Stimulated activated CD8-positive, alpha-beta memory T cell treated with anti-CD3 and anti-CD28 coated beads, Interleukin-15, amount 100 ng/mL, for 24 hours (primary cell): ENCODE data around the gene CIAO3.

Experiments used
- DNase-seq: peaks from one replicate; pipeline ENCODE4 v3.0.0-alpha.2; 2020; ENCODE audit warnings: low read depth

Gene CIAO3

DNA sequence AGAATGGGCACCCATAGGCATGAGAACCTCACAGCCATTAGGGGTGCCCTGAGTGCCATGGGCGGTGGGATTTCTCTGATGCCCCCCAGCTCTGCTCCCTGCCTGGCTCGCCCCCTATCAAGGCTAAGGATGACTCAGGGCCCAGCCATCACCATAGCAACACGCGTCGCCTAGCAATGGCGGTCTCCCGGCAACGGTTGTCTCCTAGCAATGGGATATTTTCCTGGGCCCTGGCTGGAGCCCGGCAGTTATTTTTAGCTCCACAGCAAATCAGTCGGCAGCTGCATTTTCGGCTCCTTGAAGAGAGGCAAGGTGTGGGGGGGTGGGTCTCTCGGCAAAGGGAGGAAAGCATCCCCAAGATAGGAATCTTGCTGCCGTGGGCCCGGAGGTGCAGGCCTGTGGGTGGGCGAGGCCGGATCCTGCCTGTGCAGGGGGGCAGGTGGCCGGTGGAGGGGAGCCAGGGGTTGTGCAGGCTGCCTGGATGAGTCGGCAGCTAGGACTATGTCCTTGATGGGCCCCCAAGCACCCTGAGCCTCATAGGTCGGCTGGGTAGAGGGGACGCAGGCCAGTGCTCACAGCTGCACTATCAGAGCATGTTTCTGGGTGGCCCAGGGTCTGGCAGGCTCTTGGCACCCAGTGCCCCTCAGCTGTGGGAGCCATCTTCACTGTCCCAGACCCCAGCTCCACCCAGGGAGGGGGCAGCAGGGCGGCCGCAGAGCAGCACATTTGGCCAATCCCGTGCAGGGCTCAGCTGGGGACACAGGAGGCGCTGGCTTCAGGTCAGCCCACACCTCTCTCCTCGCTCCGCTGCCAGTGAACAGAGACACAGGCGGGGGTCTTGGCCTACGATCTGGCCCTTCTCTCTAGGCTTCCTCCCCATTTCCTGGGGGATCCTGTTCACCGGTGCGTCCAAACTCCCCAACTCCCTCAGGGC lies 31.0 kb downstream of the CIAO3 start:
- no peak for DNase-seq

DNA sequence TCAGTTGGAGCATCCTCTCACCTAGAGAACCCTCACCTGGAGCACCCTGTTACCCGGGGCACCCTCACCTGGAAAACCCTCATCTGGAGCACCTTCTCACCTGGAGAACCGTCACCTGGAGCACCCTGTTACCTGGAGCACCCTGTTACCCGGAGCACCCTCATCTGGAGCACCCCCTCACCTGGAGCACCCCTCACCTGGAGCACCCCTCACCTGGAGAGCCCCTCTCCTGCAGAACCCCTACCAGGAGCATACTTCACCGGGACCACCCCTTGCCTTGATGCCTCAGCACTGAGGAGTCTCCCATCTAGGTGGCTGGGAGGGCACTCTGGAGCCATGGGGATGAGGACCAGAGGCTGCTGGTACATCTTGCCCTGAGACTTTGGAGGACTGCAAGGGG lies 31.8 kb downstream of the CIAO3 start:
- no peak for DNase-seq

DNA sequence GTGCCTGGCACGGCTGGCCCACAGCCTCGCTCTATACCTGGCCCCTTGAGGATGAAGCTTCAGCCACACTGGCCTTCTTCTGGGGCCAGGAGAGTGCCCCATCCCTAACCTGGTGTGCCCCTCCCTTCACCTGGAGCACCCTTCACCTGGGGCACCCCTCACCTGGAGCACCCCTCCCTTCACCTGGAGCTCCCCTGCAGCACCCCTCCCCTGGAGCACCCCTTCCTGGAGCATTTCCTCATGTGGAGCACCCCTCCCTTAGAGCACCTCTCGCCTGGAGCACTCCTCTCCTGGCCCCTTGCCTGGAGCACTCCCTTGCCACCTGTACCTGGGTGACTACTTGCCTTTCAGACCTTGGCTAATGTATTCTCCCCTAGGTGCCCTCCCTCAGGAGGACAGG lies 32.8 kb downstream of the CIAO3 start:
- DNase-seq = no peak

DNA sequence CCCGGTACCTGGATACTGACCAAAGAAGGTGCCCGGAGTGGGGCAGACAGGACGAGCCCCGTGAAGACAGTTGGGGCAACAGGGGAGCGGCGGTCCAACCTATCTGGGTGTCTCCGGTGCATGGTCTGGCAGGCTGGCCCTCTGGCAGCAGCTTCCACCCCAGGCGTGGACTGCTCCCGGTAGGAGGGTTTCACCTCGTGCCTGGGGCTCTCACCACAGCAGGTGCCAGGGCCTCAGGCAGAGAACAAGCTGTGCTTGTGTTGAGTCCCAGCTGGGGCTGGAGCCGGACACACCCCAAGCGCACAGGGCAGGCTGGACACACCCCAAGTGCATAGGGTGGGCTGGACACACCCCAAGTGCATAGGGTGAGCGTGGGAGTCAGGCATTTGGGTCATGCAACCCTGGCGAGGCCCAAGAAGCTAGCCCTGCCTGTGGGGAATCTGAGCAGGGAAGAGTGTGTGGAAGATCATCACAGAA lies 33.7 kb downstream of the CIAO3 start:
- DNase-seq = no peak

DNA sequence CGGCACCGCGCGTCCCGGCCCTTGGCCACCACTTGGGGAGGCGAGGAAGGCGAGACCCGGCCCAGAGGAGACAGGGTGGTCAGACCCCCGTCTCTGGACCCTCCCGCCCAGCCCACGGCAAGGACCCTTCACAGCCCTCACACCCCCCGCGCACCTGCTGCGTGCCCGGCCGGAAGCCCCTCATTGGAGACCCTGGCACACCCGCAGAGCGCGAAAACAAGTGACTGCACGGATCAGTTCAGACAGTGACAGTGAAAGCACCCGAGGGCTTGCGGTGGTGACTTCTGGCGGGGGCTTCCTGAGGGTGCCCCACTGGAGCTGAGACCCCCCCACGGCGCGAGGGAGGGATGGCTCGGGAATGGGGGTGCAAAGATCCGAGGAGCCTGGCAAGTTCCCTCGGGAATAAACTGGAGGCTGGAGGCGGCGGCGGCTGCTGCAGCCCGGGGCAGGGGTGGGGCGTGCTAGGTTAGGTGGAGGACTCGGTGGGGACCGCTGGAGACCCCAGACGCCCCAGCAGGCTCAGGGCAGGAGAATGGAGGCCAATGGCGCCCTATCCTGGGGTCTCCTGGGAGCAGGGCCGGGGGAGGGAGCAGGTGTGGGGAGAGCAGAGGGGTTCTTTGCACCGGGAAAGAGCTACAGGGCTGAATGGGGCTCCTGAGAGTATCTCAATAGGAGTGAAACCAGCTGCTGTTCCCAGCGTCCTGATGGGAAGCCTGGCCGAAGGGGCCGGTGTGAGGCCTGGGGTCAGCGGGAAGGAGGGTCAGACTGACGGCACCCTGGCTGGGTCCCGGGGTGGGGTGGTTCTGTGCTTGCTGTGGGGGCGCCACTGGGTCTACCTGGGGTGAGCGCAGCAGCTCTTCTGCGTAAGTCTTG lies 34.4 kb downstream of the CIAO3 start:
- DNase-seq = no peak

DNA sequence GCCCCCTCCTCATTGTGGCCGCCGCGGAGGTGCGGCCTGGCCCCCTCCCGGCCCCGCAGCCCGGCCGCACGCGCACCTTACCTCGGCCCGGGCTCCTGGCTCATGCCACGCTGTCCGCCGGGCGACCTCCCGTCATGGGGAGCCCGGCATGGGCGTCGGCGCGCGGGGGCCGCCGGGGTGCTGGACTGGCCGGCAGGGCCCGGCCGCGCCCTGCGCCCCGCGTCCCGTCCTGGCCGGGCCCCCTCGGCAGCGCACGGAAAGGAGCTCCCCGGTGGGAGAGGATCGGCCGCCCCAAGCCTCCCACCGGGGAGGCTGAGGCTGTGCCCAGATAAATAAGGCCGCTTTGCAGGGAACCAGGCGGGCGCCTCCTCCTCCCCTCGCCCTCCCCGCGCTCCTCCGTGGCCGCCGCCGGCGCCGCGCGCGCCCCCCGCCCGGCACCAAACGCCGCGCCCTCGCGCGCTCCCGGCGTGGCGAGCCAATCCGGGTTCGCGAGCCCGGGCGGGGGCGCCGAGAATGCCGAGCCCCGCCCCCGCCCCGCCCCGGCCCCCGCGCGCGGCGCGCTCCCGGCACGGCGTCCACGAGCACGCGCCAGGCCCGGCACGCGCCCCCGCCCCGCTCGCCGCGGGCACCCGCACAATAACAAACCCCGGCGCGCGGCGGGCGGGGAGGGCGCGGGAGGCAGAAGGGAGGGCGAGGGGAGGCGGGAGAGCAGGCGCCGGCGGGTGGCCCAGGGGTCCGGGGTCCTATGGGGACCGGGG lies 35.2 kb downstream of the CIAO3 start, which contains the start of gene FBXL16:
FBXL16 (minus strand) TSS at position 371 of the 758 bp plus-strand sequence. CDS start 8,396 bp downstream, outside the sequence.
- DNase-seq = no peak

DNA sequence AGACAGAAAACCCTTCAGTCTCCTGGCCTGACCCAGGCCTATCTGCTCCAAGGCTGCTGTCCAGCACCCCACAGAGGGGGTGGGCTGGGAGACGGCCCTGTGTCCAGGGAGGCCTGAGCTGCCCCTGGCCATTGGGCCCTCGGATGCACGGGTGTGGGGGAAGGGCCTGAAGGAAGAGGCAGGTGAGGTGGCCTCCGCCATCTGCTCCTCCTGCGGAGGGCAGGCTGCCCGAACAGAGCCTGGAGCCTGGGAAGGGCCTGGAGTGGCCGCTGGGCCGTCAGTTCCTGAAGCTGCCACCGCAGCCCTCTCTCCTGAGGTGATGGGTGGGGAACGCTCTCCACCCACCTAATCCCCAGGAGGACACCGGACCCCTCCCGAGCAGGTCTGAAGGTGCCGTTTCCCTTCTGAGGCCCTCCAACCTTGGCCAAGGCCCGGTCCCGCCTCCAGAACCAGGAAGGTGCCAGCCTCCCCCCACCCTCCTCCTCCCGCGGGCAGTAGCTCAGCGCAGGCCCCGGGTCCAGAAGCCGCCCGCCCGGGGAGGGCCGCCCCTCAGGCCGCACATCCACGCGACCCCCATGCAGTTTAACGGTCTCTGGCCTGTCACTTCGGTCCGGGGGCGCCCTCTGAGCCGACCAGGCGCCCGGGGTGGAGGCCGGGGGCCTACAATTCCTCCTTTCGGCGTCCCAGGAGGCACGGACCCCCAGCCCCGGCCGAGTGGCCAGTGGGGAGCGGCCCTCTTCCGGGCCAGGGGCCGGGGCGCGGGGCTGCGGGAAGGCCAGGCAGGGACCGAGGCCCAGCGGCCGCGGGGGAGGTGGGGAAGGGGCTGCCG lies 36.0 kb downstream of the CIAO3 start:
- DNase-seq = no peak

DNA sequence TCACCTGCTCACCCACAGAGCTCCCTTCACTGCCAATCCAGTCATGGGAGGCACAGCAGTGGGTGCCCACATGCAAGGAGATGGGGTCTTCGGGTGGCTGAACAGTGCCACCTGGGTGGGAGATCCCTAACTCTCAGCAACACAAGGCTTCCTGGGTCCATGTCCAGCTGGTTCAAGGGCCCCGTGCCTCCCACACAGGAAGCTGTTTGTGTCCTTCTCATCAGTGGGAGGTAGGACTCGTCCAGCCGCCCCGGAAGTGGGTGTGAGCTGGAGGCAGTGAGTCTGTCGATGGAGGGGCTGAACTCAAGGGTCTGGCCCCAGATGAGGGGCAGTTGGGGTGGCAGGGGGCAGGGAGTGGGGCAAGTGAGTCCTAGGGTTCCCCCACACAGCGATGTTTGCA lies 36.8 kb downstream of the CIAO3 start:
- DNase-seq = no peak

DNA sequence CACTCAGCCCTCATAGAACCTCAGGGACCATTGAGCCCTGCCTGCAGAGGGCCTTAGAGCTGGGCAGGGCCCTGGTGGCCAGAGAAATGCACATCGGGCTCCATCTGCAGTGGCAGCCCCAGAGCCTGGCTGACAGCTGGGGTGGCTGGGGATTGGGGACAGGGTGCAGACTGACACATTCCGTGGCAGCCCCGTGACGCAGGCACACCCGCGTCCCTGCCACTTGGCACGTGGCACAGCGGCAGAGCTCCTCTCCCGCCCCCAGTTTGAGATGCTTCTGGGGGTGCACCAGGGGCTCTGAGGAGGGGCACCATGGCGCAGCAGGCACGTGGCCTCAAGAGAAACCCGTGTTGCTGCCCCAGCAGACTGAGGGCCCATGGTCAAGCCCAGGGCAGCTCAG lies 37.4 kb downstream of the CIAO3 start:
- DNase-seq = no peak

DNA sequence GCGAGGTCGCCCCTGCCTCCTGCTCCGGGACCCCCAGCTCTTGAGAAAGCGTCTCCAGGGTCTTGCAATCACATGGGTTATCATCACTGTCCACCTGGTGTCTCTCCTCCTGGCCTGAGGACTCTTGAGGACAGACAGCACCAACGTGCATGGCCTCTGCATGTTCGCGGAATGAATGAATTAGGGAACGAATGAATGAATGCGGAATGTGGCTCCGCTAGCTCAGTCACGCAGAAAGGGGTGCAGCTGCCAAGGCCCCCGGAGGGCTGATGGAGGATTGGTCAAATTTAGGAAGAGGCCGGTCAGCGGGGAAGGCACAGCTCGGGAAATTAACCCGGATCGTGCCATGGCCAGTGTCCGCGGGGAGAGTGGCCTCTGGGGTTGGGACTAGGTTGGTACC lies 38.5 kb downstream of the CIAO3 start:
- DNase-seq = no peak

DNA sequence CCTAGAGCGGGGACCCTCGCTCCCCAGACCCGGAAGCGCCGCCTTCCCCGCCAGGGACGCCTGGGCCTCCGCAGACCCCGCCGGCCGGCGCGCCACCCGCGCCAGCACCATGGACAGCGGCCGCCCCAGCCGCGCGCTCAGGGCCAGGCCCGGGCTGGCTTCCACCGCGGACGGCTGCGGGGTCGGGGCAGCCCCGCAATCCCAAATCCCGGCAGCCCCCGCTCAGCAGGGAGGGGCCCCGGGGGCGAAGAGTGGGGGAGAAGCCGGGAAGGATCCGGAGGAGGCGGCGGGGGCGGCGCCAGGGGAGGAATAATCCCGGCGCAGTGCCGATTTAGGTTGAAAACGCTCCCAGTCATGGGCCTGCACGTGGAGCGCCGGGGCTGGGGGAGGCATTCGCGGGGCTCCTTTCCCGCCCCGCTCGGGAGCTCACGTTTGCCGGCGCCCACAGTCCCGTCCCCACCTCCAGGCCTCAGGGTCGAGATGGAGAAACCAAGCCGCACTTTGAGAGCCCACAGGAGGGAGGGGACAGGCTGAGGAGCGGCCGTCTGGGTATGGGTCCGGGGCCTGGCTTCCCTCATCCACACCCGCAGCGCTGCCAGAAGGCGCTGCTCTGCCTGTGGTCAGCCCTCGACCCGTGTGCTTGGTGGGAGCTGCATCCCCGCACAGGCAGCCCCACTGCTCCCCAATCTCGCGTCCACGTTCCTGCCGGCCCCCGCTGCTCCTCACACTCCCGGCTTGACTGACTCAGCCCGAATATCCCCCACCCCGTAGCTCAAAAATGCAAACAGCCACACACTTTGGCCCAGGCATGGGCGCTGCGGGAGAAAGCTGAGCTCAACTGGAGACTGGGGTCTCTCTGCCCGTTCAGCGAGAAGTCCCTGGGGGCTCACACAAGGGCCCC lies 39.9 kb downstream of the CIAO3 start:
- DNase-seq = peak; percentile 43

DNA sequence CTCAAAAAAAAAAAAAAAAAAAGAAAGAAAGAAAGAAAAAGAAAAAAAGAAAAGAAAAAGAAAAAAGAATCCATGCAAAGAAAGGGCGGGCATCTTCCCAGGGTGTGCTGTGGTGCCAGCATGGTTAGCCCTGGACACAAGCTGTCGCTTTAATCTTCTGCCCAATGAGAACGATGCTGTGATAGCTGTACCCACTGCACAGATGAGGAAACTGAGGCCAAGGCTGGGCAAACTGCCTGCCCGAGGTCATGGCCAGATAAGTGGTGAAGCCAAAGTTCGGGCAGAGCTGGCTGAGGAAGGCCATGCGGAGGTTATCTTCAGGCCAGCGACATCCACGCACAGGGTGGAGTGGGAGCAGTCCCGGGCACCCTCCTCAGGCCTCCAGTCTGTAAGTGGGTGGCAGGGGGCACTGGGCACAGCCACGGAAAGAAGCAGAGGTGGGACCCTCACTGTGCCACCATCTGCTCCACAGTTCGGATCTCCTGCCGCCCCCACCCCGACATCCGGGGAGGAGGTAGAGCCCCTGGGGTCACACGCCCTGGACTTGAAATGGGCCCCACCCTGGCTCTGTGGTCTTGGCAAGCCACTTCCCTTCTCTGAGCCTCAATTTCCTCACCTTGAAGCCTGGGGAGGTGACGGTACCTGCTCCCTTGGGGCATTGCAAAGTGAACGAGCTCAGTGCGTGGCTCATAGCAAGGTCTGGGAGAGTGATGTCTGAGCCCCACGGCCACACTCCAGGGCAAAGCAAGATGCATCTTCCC lies 41.7 kb downstream of the CIAO3 start:
- no peak for DNase-seq

DNA sequence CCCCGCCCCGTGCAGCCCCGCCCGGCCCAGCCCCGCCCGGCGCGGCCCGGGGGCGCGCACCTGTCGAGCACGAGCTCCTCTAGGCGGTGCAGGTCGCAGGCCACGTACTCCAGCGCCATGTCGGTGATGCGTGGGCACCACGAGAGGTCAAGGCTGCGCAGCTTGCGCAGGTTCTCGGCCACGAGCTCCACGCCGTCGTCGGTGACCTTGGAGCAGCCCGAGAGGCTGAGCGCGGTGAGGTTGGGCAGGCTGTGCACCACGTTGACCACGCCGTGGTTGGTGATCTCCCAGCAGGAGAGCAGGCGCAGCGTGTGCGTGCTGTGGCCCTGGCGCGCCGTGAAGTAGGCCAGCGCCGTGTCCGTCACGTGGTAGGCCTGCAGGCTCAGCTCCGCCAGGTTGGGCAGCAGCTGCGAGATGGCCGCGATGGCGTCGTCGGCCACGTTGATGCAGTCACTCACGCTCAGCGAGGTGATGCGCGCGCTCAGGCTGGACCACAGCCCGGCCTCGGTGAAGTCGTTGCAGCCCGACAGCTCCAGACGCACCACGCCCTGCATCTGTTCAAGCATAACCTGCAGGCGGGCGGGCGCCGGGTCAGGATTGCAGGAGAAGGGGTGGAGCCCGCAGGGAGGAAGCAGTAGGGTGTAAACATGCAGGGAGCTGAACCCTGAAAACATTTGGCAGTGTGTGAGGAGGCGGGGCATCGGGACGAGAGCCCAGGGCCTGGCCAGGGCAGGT lies 45.3 kb downstream of the CIAO3 start:
- no peak for DNase-seq

DNA sequence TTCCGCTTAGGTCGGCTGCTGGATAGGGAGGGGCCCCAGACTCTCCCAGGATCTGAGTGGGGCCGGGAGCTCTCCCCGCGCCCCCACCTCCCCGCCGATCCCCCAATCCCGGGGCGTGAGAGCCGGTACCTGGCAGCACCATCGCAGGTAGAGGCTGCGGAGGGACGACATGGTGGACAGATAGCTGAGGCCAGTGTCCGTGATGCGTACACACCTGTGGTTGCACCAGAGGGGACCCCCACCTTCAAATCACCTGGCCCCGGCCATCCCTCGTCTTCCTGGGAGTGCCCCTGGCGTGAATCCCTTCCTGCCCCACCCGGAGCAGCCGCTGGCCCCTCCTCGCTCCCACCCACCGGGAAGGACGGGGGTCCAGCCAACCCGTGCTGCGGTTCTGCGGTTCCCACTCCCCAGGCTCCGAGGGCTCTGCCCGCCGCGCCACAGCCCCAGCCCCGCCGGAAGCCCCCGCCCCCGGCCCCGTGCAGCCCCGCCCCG lies 45.9 kb downstream of the CIAO3 start:
- no peak for DNase-seq

DNA sequence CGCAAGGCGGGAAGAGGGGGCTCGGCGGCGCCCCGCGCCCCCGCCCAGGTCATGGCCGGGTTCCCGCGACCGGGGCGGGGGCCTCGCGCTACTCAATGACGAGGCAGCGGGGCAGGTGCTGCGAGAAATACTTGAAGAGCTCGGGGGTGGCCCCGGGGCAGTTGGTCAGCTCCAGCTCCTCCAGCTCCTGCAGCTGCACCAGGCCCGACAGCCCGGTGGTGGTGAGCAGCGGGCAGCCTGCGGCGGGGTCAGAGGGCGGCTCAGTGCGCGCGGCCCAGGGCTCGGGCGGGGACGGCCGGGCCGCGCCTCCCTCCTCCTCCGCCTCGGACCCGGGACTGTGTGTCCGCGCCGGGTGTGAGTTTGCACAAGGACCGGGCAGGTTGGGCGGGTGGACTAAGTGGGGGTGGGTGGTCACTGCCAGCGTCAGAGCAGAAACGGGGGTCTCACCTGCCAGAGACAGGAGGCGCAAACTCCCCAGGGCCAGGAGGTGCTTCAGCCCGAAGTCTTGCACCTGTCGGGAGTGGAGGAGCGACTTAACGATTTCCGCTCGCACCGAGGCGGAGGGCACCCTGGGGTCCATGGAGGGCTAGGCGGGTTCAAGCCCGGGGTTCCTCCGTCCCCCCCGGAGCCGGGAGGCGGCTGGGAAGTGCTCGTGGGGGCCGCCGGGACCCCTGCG lies 46.5 kb downstream of the CIAO3 start:
- DNase-seq = no peak

DNA sequence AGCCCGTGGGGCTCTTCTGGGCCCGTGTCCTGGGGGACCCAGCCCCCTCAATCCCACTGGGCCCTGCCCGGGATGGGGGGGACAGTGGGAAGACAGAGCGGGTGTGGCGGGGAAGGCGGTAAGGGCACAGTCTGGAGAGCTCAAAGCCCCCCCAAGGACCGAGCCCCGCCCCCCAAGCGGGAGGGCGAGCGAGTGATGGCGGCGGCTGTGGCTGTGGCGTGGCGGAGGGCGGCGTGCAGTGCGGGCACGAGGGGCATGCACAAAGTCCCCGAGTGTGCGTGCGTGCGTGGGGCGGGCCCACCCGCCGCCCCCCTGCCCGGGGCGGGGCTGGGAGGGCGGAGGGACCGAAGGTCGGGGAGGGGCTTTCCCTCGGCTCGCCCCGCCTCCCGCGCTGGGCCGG lies 47.0 kb downstream of the CIAO3 start:
- no peak for DNase-seq

DNA sequence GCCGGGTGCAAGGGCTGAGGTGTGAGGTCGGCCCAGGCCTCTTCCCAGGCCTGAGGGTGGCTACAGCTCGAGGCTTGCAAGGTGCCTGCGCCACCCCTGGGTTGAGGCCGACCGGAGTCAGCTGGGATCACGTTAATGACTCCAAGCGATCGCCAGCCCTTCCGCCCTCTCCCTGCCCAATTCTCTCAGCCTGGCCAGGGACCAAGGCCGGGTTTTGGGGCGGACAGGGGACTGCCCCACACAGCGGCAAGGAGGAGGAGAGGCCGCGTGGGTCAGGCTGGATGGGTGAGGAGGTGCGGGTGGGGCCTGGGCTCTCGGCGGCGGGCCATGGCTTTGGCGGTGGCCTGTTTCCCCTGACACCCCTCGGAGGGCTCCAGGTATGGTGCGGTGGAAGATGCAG lies 47.4 kb downstream of the CIAO3 start:
- DNase-seq = no peak
